Measurements from ENCODE around the gene EFCAB10. TPM values are rescaled to one million over a fixed set of nuclear protein-coding genes. Genes with fewer than 3 reads are reported as not detected.
"Not testable (repeated sequence)": the region's sequence is repeated elsewhere in the genome, so short reads cannot be mapped to it uniquely, and the experiment has no call there.

Gene EFCAB10
- total RNA-seq, 2 donors from 2014 or later: not detected

GRCh38 chr7:105602325-105603305, 21.3 kb upstream of the EFCAB10 start:
- ATAC-seq (no peak), DNase-seq (ENCODE audit: low spot score in 2 of 2) (no peak)
- Mint-ChIP-seq H3K36me3 (no peaks in the 10 kb centered on the region), H3K27ac (no peak overlapping the region), H3K9me3 (no peaks in the 10 kb centered on the region)

GRCh38 chr7:105600720-105601550, 19.6 kb upstream of the EFCAB10 start:
- DNase-seq (ENCODE audit: low spot score in 2 of 2) (no peak), ATAC-seq (no peak)
- Mint-ChIP-seq H3K27ac (no peak overlapping the region), H3K36me3 (no peaks in the 10 kb centered on the region), H3K9me3 (no peaks in the 10 kb centered on the region)

- no peak for DNase-seq (ENCODE audit: low spot score in 2 of 2)
- H3K9me3 Mint-ChIP-seq: no peaks in the 10 kb centered on the region
These were observed 18.3 kb upstream of the EFCAB10 start for GRCh38 chr7:105599551-105599950.

GRCh38 chr7:105599080-105599479, 17.8 kb upstream of the EFCAB10 start:
- DNase-seq (ENCODE audit: low spot score in 2 of 2); H3K27ac Mint-ChIP-seq; ATAC-seq; H3K36me3 Mint-ChIP-seq; H3K9me3 Mint-ChIP-seq: not testable (repeated sequence)

More at GRCh38 chr7:105599551-105599950, 18.3 kb upstream of the EFCAB10 start:
- no peak for ATAC-seq
- Mint-ChIP-seq H3K27ac (no peak overlapping the region), H3K36me3 (no peaks in the 10 kb centered on the region)

- no peak for DNase-seq (ENCODE audit: low spot score in 2 of 2)
- H3K9me3 Mint-ChIP-seq: no peaks in the 10 kb centered on the region
- H3K36me3 Mint-ChIP-seq: no peaks in the 10 kb centered on the region
- no peak for ATAC-seq
- no peak overlapping the region for H3K27ac Mint-ChIP-seq
These were observed 15.6 kb upstream of the EFCAB10 start for GRCh38 chr7:105596866-105597265.

- Mint-ChIP-seq H3K36me3 (no peaks in the 10 kb centered on the region), H3K9me3 (no peaks in the 10 kb centered on the region), H3K27ac (no peak overlapping the region)
- DNase-seq (ENCODE audit: low spot score in 2 of 2): no peak
- no peak for ATAC-seq
These were observed 12.7 kb upstream of the EFCAB10 start for GRCh38 chr7:105594034-105594433.

GRCh38 chr7:105591522-105591921, 10.2 kb upstream of the EFCAB10 start:
- DNase-seq (ENCODE audit: low spot score in 2 of 2) (no peak), ATAC-seq (no peak)
- H3K9me3 Mint-ChIP-seq: no peaks in the 10 kb centered on the region
- H3K27ac Mint-ChIP-seq: no peak overlapping the region
- H3K36me3 Mint-ChIP-seq: no peaks in the 10 kb centered on the region

- Mint-ChIP-seq H3K9me3 (no peaks in the 10 kb centered on the region), H3K27ac (no peak overlapping the region), H3K36me3 (no peaks in the 10 kb centered on the region)
- DNase-seq (ENCODE audit: low spot score in 2 of 2): no peak
- no peak for ATAC-seq
These were observed 9.5 kb upstream of the EFCAB10 start for GRCh38 chr7:105590793-105591192.

GRCh38 chr7:105589356-105590077, 8.2 kb upstream of the EFCAB10 start:
- Mint-ChIP-seq H3K9me3 (peaks cover 0 to 3% of the 10 kb centered on the region in 2 donors), H3K36me3 (peaks cover 3 to 4% of the 10 kb centered on the region in 2 donors), H3K27ac (no peak overlapping the region)
- ATAC-seq (peak; percentile 95 to 96), DNase-seq (ENCODE audit: low spot score in 2 of 2) (peak in 1 of 2 donors; percentile 56)

GRCh38 chr7:105587909-105588635, 6.8 kb upstream of the EFCAB10 start:
- DNase-seq (ENCODE audit: low spot score in 2 of 2): no peak
- no peak for ATAC-seq
- H3K36me3 Mint-ChIP-seq: peaks cover 5% of the 10 kb centered on the region in 2 donors
- H3K27ac Mint-ChIP-seq: no peak overlapping the region
- H3K9me3 Mint-ChIP-seq: peaks cover 0 to 4% of the 10 kb centered on the region in 2 donors

- ATAC-seq (no peak), DNase-seq (ENCODE audit: low spot score in 2 of 2) (no peak)
- H3K36me3 Mint-ChIP-seq: peaks cover 5 to 13% of the 10 kb centered on the region in 2 donors
- H3K27ac Mint-ChIP-seq: peak overlapping the region; percentile 46 to 83
- H3K9me3 Mint-ChIP-seq: peaks cover 4% of the 10 kb centered on the region in 2 donors
These were observed 4.7 kb upstream of the EFCAB10 start for GRCh38 chr7:105585850-105586500.

- ATAC-seq (no peak), DNase-seq (ENCODE audit: low spot score in 2 of 2) (no peak)
- H3K27ac Mint-ChIP-seq: no peak overlapping the region
- peaks cover 4% of the 10 kb centered on the region in 2 donors for H3K9me3 Mint-ChIP-seq
- peaks cover 5 to 13% of the 10 kb centered on the region in 2 donors for H3K36me3 Mint-ChIP-seq
These were observed 2.9 kb upstream of the EFCAB10 start for GRCh38 chr7:105584165-105584564.

- Mint-ChIP-seq H3K9me3 (peaks cover 4% of the 10 kb centered on the region in 2 donors), H3K36me3 (peaks cover 5 to 13% of the 10 kb centered on the region in 2 donors), H3K27ac (no peak overlapping the region)
- ATAC-seq (no peak), DNase-seq (ENCODE audit: low spot score in 2 of 2) (no peak)
These were observed 1.8 kb upstream of the EFCAB10 start for GRCh38 chr7:105583061-105583460.

GRCh38 chr7:105580022-105580740, 1.1 kb downstream of the EFCAB10 start:
- DNase-seq (ENCODE audit: low spot score in 2 of 2): no peak
- H3K27ac Mint-ChIP-seq: no peak overlapping the region

GRCh38 chr7:105578496-105578895, 2.8 kb downstream of the EFCAB10 start:
- ATAC-seq (no peak), DNase-seq (ENCODE audit: low spot score in 2 of 2) (no peak)
- H3K36me3 Mint-ChIP-seq: peaks cover 0 to 8% of the 10 kb centered on the region in 2 donors
- peaks cover 0 to 4% of the 10 kb centered on the region in 2 donors for H3K9me3 Mint-ChIP-seq
- H3K27ac Mint-ChIP-seq: no peak overlapping the region

More at GRCh38 chr7:105580022-105580740, 1.1 kb downstream of the EFCAB10 start:
- Mint-ChIP-seq H3K9me3 (peaks cover 4% of the 10 kb centered on the region in 2 donors), H3K36me3 (peaks cover 5 to 13% of the 10 kb centered on the region in 2 donors)
- no peak for ATAC-seq
